ENCODE results near the gene CIC.
"Not testable (repeated sequence)": the region's sequence is repeated elsewhere in the genome, so short reads cannot be mapped to it uniquely, and the experiment has no call there.

The CIC gene

DNA sequence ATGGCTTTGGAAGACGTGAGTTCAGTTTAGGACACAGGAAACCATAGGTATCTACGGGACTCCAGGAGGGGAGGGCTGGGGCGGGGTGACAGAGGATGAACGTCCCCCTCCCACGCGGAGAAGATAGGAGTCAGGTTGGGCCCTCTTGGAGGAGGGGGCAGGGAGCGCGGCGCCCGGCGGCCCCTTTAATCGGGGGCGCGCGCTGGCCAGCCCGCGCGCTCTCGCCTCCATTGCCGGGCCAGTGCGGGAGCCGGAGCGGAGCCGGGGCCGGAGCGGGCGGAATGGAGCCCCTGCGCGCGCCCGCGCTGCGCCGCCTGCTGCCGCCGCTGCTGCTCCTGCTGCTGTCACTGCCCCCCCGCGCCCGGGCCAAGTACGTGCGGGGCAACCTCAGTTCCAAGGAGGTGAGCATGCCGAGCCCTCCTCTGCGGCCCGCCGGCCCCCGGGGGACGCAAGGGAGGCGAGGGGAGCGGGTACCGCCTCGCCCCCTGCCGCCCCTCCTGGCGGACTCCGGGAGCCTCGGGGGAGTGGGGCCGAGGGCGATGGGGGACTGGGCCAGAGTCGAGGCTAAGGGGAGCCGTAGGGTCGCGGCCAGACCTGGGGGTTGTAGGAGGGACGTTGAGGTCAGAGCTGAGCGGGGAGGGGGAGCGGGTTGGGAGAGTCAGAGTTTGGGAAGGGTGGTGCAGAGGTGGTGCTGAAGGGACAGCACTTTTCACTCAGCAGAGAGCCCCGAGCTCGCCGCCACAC lies 44.2 kb downstream of the CIC start, which contains the start of gene TMEM145:
Gene TMEM145 (plus strand): TSS at position 214 of the 744 bp plus-strand sequence. CDS start 68 bp downstream, at position 282.
- DNase-seq (peak; percentile 68), ATAC-seq (peak; percentile 69)

DNA sequence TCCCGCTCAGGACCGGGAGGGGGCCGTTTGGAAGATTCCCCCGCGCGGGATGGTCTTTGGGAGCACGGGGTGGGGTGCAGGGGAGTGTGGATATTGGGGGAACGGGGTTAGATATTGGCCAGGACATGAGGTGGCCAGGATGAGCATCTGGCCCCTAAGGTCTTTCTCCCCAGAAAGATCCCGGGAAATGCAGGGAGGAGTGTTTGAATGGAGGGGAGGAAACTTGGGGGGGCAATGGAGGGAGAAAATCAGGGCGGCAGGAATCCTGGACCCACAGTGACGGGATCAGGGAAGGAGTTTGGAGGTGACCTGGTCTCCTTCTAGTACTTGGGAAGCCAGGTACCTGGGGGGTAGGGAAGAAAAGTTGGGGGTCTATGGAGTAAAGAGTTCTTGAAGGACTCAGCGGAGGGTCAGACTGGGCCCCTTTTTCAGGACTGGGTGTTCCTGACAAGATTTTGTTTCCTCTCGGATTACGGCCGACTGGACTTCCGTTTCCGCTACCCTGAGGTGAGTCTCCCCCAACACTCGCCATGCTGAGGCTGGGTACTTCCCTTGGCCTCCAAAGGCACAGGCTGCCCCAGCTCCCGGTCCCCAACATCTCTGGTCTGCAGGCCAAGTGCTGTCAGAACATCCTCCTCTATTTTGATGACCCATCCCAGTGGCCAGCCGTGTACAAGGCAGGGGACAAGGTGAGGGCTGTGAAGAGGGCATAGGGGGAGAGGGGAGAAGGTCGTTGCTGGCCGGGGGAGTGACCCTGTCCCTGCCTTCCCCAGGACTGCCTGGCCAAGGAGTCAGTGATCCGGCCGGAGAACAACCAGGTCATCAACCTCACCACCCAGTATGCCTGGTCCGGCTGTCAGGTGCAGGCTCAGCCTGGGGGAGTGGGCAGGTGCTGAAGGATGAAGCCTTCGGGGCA lies 45.0 kb downstream of the CIC start:
- ATAC-seq (no peak), DNase-seq (no peak)

DNA sequence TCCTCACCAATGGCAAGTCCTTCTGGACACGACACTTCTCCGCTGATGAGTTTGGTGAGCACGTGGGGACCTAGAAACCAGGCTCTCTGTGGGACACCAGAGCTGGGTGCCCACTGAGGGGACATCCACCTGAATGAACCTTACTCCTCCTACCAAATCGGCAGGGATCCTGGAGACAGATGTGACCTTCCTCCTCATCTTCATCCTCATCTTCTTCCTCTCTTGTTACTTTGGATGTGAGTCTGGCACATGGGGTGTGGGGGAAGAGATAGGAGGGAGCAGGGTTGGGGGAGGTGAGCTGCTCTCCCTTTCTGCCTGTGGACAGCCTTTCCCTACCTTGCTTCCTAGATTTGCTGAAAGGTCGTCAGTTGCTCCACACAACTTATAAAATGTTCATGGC lies 46.0 kb downstream of the CIC start:
- DNase-seq (no peak), ATAC-seq (no peak)

DNA sequence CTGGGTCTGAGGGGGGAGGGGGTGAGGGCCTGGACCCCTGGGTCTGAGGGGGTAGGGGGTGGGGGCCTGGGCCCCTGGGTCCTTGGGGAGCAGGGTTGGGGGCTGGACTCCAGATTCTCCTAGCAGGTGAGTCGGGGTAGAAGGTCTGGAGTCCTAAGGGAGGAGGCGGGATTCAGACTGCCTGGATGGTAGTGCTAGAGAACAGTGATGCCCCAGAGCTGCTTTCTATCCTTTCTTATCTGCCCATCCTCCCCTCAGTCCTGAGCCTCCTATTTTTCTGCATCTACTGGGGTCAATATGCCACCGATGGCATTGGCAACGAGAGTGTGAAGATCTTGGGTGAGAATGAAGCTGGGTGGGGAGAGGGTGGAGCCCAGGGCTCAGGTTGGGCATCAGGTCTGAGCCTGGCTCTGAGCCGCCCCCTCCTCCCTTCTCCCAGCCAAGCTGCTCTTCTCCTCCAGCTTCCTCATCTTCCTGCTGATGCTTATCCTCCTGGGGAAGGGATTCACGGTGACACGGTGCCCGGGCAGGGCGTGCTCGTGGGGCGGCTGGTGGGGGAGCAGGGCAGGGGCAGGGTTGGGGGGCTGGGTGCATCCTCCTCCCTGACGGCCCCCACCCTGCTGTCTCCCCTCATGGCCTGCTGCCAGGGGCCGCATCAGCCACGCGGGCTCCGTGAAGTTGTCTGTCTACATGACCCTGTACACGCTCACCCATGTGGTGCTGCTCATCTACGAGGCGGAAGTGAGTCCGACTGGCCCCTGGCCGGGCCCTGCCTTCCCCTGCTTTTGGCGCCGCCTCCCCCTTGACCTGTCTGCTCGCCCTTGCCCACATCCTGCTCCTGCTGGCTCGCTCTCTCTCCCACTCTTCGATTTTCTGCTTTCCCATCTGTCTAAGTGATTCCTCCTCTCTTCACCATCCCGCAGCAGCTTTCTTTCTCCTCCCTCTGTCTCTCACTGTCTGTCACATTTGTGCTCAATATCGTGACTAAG lies 47.5 kb downstream of the CIC start:
- DNase-seq (peak; percentile 26), ATAC-seq (peak; percentile 15)

DNA sequence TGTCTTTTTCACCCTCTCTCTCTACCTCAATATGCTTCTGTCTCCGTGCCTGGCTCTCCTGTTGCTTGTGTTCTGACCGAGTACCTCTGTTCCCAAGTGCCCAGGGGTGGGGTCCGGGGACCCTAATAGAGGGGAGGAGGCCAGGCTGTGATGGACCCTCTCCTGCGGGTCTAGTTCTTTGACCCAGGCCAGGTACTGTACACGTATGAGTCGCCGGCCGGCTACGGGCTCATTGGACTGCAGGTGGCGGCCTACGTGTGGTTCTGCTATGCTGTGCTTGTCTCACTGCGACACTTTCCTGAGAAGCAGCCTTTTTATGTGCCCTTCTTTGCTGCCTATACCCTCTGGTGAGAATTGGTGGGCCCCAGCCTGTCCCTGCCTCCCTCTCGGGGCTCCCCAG lies 48.5 kb downstream of the CIC start:
- ATAC-seq (no peak), DNase-seq (no peak)

DNA sequence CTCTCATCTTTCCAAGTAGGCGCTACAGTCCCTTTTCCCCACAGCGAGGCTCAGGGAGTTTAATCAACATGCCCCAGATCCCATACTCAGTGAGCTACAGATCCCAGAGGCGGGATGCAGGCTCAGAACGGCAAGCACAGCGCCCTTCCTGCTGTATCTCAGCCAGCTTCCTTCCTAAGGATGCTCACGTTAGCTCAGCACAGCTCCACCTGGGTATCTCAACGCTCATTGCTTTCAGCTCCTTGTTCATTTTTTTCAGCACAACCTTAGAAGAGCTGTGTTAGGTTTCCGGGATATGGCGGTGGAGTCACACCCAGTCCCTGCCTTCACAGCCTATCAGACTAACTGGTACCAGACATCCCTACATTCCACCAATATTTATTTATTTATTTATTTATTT lies 53.3 kb downstream of the CIC start:
- ATAC-seq (no peak), DNase-seq (no peak)

DNA sequence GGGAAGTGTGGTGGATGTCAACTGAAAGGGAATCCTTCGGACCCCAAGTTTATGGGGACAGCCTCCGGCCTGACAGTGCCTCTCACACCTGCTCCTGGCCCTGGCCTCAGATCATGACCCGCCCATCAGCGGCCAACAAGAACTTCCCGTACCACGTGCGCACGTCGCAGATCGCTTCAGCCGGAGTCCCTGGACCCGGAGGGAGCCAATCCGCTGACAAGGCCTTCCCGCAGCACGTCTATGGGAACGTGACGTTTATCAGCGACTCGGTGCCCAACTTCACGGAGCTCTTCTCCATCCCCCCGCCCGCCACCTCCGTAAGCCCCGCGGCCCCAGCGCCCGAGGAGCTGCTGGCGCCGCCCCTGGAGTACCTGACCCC lies 54.4 kb downstream of the CIC start:
- ATAC-seq (no peak), DNase-seq (no peak)

DNA sequence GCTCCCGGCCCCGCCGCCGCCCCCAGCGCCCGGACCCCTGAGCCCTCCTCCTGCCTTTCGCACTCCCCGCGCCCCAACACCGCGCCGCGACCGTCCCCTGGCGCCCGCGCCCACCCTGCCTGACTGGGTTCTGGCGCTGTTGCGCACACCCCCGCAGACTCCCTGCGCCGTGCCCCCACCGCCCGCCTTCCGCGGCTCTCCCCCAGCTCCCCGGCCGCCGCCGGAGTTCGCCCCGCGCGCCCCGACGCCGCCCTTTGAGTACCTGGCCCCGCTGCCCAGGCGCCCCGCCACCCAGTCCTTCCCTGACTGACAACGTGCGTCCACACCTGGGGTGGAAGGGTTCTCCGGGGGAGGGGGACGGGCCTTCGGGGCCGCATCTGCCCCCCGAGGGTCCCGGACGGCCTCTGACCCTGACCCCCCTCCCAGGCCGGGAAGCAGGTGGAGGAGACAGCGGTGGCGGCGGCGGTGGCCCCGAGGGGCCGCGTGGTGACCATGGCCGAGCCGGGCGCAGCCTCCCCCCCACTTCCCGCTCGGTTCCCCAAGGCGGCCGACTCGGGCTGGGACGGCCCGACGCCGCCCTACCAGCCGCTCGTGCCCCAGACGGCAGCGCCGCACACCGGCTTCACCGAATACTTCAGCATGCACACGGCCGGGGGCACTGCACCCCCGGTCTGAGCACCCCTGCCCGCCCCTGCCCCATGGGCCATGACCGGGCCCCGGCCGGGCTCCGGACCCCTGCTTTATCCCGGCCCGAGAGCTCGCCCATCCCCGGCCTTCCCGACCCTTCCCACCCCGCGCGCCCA lies 55.0 kb downstream of the CIC start:
- no peak for ATAC-seq
- DNase-seq, result peak; percentile 29

DNA sequence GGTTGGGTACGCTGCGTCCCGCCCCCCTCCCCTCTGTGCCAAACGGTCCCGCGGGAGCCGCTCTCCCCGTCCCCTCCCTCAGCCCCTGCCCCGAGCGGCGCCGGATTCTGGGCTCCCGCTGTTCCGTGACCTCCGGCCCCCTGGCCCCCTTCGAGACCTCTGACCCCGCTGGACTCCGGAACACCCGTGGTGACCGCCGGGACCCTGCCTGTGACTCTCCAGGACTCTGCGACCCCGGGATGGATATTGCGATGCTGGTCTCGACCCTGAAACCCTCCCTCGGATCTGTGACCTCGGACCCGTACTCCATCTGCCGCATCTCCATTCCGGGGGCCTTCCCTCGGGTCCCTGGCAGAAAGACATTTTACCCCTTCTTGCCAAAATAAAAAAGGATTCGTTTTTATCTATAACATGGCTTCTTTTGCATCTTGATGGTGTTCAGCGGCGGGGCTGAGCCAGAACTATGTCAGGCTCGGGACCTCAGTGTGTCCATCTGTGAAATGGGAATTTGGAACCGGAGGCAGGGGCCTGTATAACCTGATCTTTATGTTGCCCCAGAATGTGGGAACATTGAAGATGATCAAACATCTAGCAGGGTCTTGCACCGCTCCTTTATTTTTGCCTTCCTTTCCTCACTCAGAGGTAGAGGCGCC lies 55.7 kb downstream of the CIC start:
- ATAC-seq, result no peak
- DNase-seq, result no peak

DNA sequence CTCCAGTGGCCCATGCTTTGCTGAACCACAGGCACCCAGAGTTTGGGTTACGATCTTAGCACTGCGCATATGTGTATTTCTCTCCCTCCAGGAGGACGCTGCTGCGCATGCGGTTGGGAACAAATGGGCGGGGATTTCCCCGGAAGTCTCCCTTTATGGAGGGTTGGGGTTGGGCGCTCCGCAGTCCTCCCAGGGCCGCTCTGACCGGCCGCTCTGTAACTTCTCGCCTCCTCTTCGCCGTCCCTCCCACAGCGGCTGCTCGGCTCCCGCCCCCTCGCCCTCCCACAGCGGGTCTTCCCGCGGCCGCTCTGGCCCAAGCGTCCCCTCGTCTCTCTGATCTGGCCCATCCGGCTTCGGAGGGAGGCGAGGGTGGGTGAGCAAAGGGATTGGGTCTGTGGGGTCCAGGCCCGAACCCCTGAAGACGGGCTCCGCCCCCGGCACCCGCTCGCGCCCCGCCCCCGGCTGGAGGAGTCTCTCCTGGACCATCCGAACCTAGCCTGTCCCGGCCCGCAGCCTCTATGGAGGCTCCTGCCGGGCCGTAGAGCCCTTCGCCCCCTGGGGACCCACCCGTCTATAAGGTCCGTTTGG lies 56.4 kb downstream of the CIC start, which contains the start of gene MEGF8:
Gene MEGF8 (plus strand): TSS at position 328 of the 588 bp plus-strand sequence. CDS start 609 bp downstream, outside the sequence.
- ATAC-seq, result peak; percentile 96
- DNase-seq, result peak; percentile 98

DNA sequence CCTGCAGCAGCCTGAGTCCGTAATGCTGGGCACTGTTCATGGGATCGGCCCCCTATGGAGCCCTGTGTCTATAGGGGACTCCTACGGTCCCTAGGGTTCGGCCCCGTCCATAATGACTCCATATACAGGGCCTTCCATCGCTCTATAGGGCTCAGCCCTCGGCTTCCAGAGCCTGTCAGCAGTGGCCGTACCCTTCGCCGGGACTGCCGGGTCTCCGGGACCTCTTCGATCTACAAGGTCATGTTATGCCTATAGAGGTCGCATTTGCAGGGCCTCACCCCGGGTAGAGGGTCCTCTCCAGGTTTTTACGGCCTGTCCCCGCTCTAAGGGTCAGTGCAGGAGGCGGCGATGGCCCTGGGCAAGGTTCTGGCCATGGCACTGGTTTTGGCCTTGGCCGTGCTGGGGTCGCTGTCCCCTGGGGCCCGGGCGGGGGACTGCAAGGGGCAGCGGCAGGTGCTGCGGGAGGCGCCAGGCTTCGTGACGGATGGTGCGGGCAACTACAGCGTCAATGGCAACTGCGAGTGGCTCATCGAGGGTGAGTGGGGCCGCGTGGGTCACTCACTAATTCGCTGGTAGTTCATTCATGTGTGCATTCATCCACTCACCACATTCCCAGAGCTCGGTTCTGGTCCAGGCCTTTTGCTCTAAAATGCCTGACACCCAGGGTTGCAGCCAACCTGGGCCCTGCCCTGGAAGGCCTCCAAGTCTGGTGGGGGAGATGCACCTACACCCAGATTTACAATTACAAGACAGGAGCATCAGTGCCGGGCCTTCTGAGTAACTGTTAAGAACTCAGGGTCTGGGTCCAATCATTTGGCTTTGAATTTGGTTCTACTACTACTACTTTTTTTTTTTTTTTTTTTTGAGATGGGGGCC lies 57.1 kb downstream of the CIC start:
- ATAC-seq, result peak; percentile 2
- DNase-seq, result peak; percentile 37

DNA sequence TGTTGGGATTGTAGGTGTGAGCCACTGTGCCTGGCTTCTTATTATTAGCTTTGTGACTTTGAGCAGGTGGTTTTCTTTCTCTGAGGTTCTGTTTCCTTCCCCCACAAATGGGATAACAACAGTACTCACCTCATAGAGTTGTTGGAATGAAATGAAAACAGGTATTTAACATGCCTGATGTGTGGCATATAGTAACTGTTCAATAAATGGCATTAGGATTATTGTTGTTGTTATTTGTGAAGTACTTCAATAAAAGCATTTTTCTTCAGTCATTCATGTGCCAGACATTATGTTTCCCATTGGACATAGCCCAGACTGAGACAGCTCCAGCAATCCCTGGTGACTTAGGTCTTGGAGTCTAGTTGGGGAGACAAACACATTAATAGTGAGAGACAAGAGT lies 57.9 kb downstream of the CIC start:
- ATAC-seq, result no peak
- DNase-seq, result no peak

DNA sequence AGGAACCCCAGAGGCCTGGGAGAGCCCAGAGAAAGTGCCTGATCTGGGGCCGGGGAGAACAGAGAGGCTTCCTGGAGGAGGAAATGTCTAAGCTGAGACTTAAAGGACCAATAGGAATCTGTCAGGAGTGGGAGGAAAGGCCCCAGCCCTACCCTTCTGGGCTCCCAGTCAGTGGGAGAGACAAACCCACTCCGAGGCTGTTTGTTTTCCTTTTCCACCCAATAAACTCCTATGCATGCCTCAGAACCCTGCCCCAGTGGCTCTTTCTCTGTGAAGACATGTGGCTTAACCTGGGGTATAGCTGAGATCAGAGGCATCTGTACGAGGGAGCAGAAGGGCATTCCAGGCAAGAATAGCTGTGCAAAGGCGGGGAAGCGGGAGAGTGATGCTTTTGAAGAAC lies 58.3 kb downstream of the CIC start:
- DNase-seq, result no peak
- ATAC-seq, result no peak

DNA sequence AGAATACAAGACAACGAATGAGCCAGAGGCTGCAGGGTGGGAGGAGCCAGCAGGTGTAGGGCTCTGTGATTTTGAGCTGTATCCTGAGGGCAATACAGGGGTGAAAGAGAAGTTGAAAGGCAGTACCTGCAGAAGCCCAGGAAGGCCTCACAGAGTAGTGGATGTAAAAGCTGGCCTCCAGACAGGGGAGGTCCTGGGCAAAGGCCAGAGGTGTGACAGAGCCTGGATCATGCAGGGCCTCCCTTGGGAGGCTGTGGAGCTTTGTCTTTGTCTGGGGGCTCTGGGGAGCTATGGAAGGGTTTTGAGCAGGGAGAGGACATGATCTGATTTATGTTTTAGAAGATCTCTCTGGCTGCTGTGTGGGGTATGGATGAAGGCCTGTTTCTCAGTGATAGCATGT lies 59.1 kb downstream of the CIC start:
- DNase-seq (no peak), ATAC-seq (no peak)

DNA sequence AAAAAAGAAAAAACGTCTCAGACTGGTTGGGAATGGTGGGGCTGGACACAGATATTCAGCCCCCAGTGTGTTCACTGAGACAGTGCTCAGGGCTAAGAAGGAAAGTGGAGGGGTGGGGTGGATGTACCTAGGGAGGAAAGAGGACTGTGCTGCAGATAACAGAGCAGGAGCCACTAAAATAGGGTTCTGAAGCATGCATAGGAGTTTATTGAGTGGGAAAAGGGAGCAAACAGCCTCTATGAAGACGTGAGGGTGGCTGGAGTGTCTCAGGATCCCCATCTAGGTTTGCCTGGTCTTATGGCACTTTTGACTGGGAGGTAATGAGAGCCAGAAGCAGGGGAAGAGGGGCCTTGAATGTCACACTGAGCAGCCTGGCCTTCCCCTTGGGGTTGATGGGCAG lies 59.8 kb downstream of the CIC start:
- ATAC-seq, result no peak
- DNase-seq, result no peak

DNA sequence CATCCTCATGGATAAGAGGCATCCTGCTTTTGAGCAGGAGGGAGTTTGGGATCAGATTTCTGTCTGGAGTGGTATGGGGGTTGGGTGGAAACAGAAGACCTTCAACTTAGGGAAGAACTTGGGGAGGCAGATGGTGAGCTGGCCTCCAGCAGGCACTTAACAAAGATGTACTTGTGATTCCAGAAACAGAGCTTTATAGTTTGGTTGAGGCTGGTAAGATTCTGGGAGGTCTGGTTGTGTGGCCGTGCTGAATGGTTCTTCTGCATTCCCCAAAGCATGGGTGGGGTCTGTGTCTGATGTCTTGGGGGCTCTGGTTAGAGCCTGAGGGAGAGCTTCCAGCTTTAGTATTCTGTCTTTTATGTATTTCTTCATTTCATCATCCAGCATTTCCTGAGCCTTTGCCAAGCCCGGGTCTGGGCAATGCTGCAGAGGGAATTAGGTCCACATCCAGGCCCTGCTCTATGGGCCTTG lies 61.2 kb downstream of the CIC start:
- ATAC-seq (no peak), DNase-seq (no peak)

DNA sequence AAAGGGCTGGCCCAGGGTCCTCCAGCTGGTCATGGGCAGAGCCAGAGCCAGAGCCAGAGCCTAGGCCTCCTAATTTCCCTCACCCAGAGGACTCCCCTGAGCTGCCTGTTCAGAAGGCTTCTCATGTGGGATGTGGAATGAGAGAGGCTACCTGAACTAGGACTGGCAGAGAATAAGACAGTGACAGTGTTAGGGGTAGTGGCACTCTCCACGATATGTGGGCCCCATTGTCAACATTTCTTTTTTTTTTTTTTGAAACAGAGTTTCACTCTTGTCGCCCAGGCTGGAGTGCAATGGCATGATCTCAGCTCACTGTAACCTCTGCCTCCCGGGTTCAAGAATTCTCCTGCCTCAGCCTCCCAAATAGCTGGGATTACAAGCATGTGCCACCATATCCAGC lies 62.3 kb downstream of the CIC start:
- DNase-seq, ATAC-seq: not testable (repeated sequence)

DNA sequence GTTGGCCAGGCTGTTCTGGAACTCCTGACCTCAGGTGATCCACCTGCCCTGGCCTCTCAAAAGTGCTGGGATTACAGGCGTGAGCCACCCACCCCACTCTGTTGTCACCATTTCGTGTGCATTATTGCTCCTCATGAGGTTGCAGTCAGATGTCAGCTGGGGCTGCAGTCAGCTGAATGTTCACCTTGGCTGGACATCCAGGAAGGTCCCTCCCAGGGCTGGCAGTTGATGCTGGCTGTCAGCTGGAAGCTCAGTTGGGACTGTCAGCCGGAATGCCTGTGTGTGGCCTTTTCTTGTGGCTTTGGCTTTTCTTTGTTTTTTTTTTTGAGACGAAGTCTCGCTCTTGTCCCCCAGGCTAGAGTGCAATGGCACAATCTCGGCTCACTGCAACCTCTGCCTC lies 63.0 kb downstream of the CIC start:
- DNase-seq, result no peak
- no peak for ATAC-seq

DNA sequence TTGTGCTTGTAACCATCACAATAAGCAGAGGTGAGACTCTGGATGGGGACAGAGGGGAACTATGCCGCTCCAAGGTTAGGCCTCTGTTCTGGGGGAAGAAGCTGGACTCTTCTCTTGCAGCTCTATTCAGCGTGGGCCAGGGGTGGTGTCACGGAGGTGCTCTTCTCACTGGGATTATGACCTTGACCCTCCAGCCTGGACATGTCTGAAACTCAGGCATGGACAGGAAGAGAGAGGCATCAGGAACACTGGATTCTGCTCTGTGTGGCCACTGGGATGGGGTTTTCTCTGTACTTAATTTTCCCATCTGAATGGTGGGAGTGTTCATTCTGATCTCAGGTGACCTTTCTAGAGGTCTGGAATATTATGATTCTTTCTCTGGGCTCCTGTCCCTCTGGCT lies 64.0 kb downstream of the CIC start:
- ATAC-seq (no peak), DNase-seq (no peak)
